Type B pancreatic cell (in vitro differentiated cells): ENCODE measurements around the gene TRABD2A. TPM values are rescaled to one million over a fixed set of nuclear protein-coding genes. Genes with fewer than 3 reads are reported as not detected.
A peak's percentile ranks its signal among the peaks of the same experiment; 100 is the strongest.

Experiments
- DNase-seq: peaks from one replicate; pipeline ENCODE4 v3.0.0; 2021; ENCODE audit warnings: mixed read lengths; ENCODE audit not compliant: unreplicated experiment; ENCODE audit errors: extremely low spot score
- H3K27ac Mint-ChIP-seq: 2 replicates; pipeline ENCODE4 v1.8.0; 2021; ENCODE audit warnings: mild to moderate bottlenecking, mixed read lengths
- H3K27me3 Mint-ChIP-seq: 2 replicates; pipeline ENCODE4 v1.8.0; 2021; ENCODE audit warnings: mixed read lengths
- H3K36me3 Mint-ChIP-seq: 2 replicates; pipeline ENCODE4 v1.8.0; 2021; ENCODE audit warnings: mixed read lengths
- H3K4me1 Mint-ChIP-seq: one replicate; pipeline ENCODE4 v1.8.0; 2021; ENCODE audit warnings: mixed read lengths; ENCODE audit not compliant: unreplicated experiment
- H3K4me3 Mint-ChIP-seq: 2 replicates; pipeline ENCODE4 v1.8.0; 2021; ENCODE audit warnings: mild to moderate bottlenecking, mixed read lengths
- H3K9me3 Mint-ChIP-seq: 2 replicates; pipeline ENCODE4 v1.8.0; 2021; ENCODE audit warnings: mixed read lengths
- total RNA-seq: library from RNA; stranded (reverse); gene quantifications from 2 replicates; pipeline ENCODE4 v1.2.1, GENCODE V29; 2021; ENCODE audit warnings: low replicate concordance
- TF ChIP-seq, protein P1 (sequence below): fragments of 200-600 bp; sonication (generic); conservative IDR thresholded peaks from 2 replicates; pipeline ENCODE4 v1.5.0; 2021; ENCODE audit warnings: antibody characterized with exemption, mild to moderate bottlenecking

TRABD2A gene
- total RNA-seq, 1 donor from 2014 or later: 3.3 TPM

DNA sequence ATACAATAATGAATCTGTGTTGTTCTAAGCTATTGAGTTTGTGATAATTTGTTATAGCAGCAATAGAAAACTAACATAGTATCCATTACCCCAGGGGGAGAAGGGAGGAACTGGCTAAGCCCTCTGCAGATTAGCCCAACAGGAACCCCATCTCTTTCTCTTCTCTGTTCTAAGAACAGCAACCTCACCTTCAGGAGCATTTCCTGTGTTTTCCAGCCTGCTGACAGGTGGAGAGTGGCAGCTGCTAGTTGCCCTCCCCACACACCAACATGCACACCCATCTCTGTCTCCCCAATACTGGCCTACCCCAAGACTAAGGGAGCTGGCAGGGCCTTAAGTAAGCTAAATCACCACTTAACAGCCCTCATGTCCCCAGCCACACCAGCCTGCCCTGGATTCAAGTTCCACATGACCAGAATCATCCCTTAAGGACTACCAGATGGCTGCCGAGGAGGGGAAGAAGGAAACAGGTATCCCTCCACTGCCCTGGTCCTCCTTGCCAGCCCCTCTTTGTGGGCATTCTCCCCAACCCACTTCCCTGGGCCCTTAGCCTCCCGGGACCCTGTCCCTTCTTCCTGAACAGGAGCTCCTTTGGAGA, 52.8 kb downstream of the TRABD2A start:
- Mint-ChIP-seq H3K4me3 (no peak overlapping the region), H3K4me1 (no peaks in the 10 kb centered on the region), H3K36me3 (no peaks in the 10 kb centered on the region), H3K27me3 (no peaks in the 10 kb centered on the region), H3K9me3 (no peaks in the 10 kb centered on the region), H3K27ac (no peak overlapping the region)
- TF ChIP-seq, protein P1, sequence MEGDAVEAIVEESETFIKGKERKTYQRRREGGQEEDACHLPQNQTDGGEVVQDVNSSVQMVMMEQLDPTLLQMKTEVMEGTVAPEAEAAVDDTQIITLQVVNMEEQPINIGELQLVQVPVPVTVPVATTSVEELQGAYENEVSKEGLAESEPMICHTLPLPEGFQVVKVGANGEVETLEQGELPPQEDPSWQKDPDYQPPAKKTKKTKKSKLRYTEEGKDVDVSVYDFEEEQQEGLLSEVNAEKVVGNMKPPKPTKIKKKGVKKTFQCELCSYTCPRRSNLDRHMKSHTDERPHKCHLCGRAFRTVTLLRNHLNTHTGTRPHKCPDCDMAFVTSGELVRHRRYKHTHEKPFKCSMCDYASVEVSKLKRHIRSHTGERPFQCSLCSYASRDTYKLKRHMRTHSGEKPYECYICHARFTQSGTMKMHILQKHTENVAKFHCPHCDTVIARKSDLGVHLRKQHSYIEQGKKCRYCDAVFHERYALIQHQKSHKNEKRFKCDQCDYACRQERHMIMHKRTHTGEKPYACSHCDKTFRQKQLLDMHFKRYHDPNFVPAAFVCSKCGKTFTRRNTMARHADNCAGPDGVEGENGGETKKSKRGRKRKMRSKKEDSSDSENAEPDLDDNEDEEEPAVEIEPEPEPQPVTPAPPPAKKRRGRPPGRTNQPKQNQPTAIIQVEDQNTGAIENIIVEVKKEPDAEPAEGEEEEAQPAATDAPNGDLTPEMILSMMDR: no peak
- no peak for DNase-seq

DNA sequence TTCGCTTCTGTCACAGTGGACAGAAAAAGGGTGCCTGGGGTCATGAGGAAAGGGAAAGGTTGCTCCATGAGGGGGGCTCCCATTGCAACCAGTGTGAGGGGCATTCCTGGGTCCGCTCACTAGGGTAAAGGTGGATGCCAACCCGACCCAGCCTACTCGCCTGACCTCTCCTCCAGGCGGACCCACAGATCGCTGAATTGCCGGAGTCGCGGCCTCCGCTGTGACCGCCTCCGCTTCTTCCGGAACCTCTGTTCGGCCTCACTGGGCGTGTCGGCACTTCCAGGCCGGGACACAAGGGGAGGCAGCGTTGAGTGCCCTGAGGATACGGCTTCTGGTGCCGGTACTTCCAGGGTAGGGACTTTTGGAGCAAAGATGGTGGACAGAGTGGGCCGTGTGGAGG, 57.1 kb downstream of the TRABD2A start:
- TF ChIP-seq, protein P1: no peak
- H3K27ac Mint-ChIP-seq: no peak overlapping the region
- H3K4me3 Mint-ChIP-seq: no peak overlapping the region
- no peaks in the 10 kb centered on the region for H3K4me1 Mint-ChIP-seq
- H3K36me3 Mint-ChIP-seq: no peaks in the 10 kb centered on the region
- H3K27me3 Mint-ChIP-seq: no peaks in the 10 kb centered on the region
- DNase-seq: peak; percentile 56
- no peaks in the 10 kb centered on the region for H3K9me3 Mint-ChIP-seq

DNA sequence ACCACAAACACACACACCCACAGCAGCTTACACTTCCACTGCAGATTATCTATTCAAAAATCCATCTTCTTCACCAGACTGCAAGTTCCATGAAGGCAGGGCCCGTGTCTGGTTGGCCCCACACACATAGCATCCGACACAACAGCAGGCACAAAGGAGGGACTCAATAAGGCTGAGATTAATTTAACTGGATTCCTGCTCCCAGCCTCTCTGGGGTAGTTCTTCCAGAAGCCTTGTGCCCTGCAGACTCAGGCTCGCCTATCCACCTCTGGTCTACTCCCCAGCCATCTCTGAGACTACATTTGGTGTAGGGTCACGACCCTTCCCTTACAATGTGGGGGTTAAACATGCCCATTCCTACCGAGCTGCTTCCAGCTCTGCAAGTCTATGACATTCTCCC, 57.7 kb downstream of the TRABD2A start:
- no peak overlapping the region for H3K4me3 Mint-ChIP-seq
- DNase-seq: peak; percentile 34
- no peaks in the 10 kb centered on the region for H3K9me3 Mint-ChIP-seq
- no peak overlapping the region for H3K27ac Mint-ChIP-seq
- TF ChIP-seq, protein P1: no peak
- no peaks in the 10 kb centered on the region for H3K27me3 Mint-ChIP-seq
- no peaks in the 10 kb centered on the region for H3K36me3 Mint-ChIP-seq
- H3K4me1 Mint-ChIP-seq: no peaks in the 10 kb centered on the region

DNA sequence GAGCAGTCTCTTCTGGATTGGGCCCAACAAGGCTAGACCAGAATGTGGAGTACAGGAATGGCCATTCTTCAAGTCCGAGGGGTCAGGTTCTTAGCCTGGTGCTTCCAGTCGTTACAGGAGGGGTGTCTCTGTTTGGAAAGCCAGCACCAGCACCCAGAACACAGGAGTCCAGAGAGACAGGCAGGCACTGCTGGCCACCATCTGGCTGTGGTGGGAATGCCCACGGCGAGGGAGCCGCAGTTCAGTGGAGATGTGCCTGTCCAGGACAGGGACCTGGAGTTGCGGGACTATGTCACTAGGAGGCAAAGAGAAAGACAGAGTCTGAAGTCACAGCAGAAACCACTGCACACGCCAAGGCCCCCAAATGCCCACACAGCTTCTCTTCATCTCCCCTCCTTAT, 59.1 kb downstream of the TRABD2A start:
- Mint-ChIP-seq H3K4me1 (no peaks in the 10 kb centered on the region), H3K27me3 (no peaks in the 10 kb centered on the region), H3K36me3 (no peaks in the 10 kb centered on the region), H3K9me3 (no peaks in the 10 kb centered on the region), H3K4me3 (no peak overlapping the region), H3K27ac (no peak overlapping the region)
- TF ChIP-seq, protein P1: no peak
- DNase-seq: peak; percentile 27

DNA sequence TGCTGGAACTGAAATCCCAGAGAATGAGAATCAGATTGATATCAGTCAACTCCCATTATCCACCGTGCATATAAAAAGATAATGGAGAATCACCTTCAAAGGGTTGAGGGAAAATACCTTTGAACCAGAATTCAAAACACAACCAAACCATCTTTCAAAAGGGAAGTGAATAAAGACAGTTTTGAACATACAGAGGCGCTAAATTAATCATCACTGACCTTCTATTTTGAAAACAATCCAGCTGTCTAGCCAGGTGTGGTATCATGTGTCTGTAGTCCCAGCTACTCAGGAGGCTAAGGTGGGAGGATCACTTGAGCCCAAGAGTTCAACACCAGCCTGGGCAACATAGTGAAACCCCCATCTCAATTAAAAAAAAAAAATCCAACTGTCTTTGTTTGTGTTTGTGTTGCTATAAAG, 63.6 kb downstream of the TRABD2A start:
- no peak overlapping the region for H3K27ac Mint-ChIP-seq
- H3K4me3 Mint-ChIP-seq: no peak overlapping the region
- TF ChIP-seq, protein P1: no peak
- H3K4me1 Mint-ChIP-seq: no peaks in the 10 kb centered on the region
- H3K27me3 Mint-ChIP-seq: no peaks in the 10 kb centered on the region
- no peak for DNase-seq
- no peaks in the 10 kb centered on the region for H3K9me3 Mint-ChIP-seq
- no peaks in the 10 kb centered on the region for H3K36me3 Mint-ChIP-seq
